ENCODE results near the gene CCM2. TPM values are rescaled to one million over a fixed set of nuclear protein-coding genes. Genes with fewer than 3 reads are reported as not detected.

CCM2 gene
- total RNA-seq, 3 donors from 2014 or later (not counting 1 experiment from before 2014, with no cell fraction given), result 66.2 to 104 (median 97.5) TPM

GRCh38 chr7:44987457-44987856 lies 12.5 kb upstream of the CCM2 start:
- no peak overlapping the region for H3K27ac ChIP-seq (ENCODE audit: low read length)
- no peaks in the 10 kb centered on the region for H3K9me3 Mint-ChIP-seq
- H3K27me3 Mint-ChIP-seq (ENCODE audit: low read depth in 2 of 2), result no peaks in the 10 kb centered on the region
- WGBS (ENCODE audit: insufficient coverage), result 96% methylated on average over 7 of the region's 7 CpGs
- H3K9me3 ChIP-seq (ENCODE audit: control insufficient read depth, insufficient read depth, low read length), result no peaks in the 10 kb centered on the region
- peaks cover 34% of the 10 kb centered on the region for H3K36me3 ChIP-seq (ENCODE audit: control insufficient read depth, insufficient read depth, low read length)
- H3K4me3 ChIP-seq (ENCODE audit: low read length), result no peak overlapping the region
- H3K4me1 ChIP-seq (ENCODE audit: control insufficient read depth, insufficient read depth, low read length), result peaks cover 37% of the 10 kb centered on the region
- no peak for DNase-seq
- H3K36me3 Mint-ChIP-seq, result peaks cover 11% of the 10 kb centered on the region
- H3K27ac Mint-ChIP-seq, result peak overlapping the region; percentile 99 to 100
- no peak for ATAC-seq
- intact Hi-C loops (cut with micrococcal nuclease), result loop anchor here (2.0 kb wide), 2 partner anchors 39 to 123 kb away; partner anchors contain the start of gene TBRG4
- H3K27me3 ChIP-seq (ENCODE audit: control insufficient read depth, insufficient read depth, low read length), result no peaks in the 10 kb centered on the region
- TF ChIP-seq CTCF (IDR thresholded peaks at IDR 0.05), result no peak
- no peak overlapping the region for H3K4me3 Mint-ChIP-seq
- peaks cover 37 to 39% of the 10 kb centered on the region in 2 donors for H3K4me1 Mint-ChIP-seq

DNA sequence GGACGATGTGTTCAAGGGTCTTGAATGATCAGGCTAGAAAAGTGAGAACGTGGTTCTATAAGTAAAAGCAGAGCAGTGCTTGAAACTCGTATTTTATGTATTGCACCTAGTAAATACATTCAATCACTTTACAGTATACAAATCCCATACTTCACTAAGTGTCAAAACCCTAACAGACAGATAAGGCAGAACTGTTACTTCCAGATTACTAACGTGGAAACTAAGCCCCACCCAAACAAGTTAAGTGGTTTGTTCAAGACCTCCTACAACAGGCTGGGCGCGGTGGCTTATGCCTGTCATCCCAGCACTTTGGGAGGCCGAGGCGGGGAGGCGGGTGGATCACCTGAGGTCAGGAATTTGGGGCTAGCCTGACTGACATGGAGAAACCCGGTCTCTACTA lies 12.0 kb upstream of the CCM2 start:
- no peak for DNase-seq
- no peak overlapping the region for H3K4me3 ChIP-seq (ENCODE audit: low read length)
- peak overlapping the region; percentile 99 to 100 for H3K27ac Mint-ChIP-seq
- TF ChIP-seq CTCF (IDR thresholded peaks at IDR 0.05), result no peak
- peaks cover 29% of the 10 kb centered on the region for H3K36me3 ChIP-seq (ENCODE audit: control insufficient read depth, insufficient read depth, low read length)
- no peaks in the 10 kb centered on the region for H3K27me3 ChIP-seq (ENCODE audit: control insufficient read depth, insufficient read depth, low read length)
- peak overlapping the region; percentile 45 for H3K4me3 Mint-ChIP-seq
- no peak for ATAC-seq
- 87% methylated on average over 10 of the region's 10 CpGs for WGBS (ENCODE audit: insufficient coverage)
- intact Hi-C loops (cut with micrococcal nuclease), result loop anchor here (2.0 kb wide), 2 partner anchors 39 to 123 kb away; partner anchors contain the start of gene TBRG4
- peaks cover 11% of the 10 kb centered on the region for H3K36me3 Mint-ChIP-seq
- no peak overlapping the region for H3K27ac ChIP-seq (ENCODE audit: low read length)
- no peaks in the 10 kb centered on the region for H3K9me3 Mint-ChIP-seq
- no peaks in the 10 kb centered on the region for H3K27me3 Mint-ChIP-seq (ENCODE audit: low read depth in 2 of 2)
- H3K9me3 ChIP-seq (ENCODE audit: control insufficient read depth, insufficient read depth, low read length), result no peaks in the 10 kb centered on the region
- H3K4me1 ChIP-seq (ENCODE audit: control insufficient read depth, insufficient read depth, low read length), result peaks cover 37% of the 10 kb centered on the region
- H3K4me1 Mint-ChIP-seq, result peaks cover 37 to 39% of the 10 kb centered on the region in 2 donors

DNA sequence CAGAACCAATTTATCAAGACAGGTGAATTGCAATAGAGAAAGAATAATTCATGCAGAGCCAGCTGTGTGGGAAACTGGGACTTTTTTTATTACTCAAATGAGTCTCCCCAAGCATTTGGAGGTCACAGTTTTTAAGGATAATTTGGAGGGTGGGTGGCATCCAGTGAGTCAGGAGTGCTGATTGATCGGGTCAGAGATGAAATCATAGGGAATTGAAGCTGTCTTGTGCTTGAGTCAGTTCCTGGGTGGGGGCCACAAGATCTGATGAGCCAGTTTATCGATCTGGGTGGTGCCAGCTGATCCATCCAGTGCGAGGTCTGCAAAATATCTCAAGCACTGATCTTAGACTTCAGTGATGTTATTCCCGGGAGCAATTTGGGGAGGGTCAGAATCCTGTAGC lies 11.3 kb upstream of the CCM2 start:
- H3K36me3 Mint-ChIP-seq, result peaks cover 11% of the 10 kb centered on the region
- H3K4me3 Mint-ChIP-seq, result no peak overlapping the region
- Histone ChIP-seq H3K4me1 (ENCODE audit: control insufficient read depth, insufficient read depth, low read length) (peaks cover 37% of the 10 kb centered on the region), H3K36me3 (ENCODE audit: control insufficient read depth, insufficient read depth, low read length) (peaks cover 22% of the 10 kb centered on the region), H3K9me3 (ENCODE audit: control insufficient read depth, insufficient read depth, low read length) (no peaks in the 10 kb centered on the region), H3K4me3 (ENCODE audit: low read length) (no peak overlapping the region), H3K27ac (ENCODE audit: low read length) (no peak overlapping the region), H3K27me3 (ENCODE audit: control insufficient read depth, insufficient read depth, low read length) (no peaks in the 10 kb centered on the region)
- DNase-seq (no peak), ATAC-seq (no peak)
- no peak overlapping the region for H3K27ac Mint-ChIP-seq
- intact Hi-C loops (cut with micrococcal nuclease), result no loop called here
- WGBS (ENCODE audit: insufficient coverage), result 94% methylated on average over 4 of the region's 4 CpGs
- no peak for TF ChIP-seq CTCF (IDR thresholded peaks at IDR 0.05)
- peaks cover 33 to 39% of the 10 kb centered on the region in 2 donors for H3K4me1 Mint-ChIP-seq
- H3K9me3 Mint-ChIP-seq, result no peaks in the 10 kb centered on the region
- no peaks in the 10 kb centered on the region for H3K27me3 Mint-ChIP-seq (ENCODE audit: low read depth in 2 of 2)

DNA sequence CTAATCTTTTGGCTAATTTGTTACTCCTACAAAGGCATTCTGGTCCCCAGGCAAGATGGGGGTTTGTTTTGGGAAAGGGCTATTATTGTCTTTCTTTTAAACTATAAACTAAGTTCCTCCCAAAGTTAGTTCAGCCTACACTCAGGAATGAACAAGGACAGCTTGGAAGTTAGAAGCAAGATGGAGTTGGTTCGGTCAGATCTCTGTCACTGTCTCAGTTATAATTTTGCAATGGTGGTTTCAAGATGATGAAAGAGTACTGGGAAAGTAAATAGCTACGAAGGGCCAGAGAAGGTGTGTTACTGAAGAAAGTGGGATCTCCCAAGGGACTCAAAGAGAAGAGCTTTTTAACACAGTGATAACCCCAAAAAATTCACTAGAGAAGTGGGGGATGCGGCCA lies 10.9 kb upstream of the CCM2 start:
- 96% methylated on average over 3 of the region's 3 CpGs for WGBS (ENCODE audit: insufficient coverage)
- no peak for DNase-seq
- H3K27ac Mint-ChIP-seq, result no peak overlapping the region
- Histone ChIP-seq H3K4me1 (ENCODE audit: control insufficient read depth, insufficient read depth, low read length) (peaks cover 33% of the 10 kb centered on the region), H3K27ac (ENCODE audit: low read length) (no peak overlapping the region), H3K4me3 (ENCODE audit: low read length) (no peak overlapping the region), H3K27me3 (ENCODE audit: control insufficient read depth, insufficient read depth, low read length) (no peaks in the 10 kb centered on the region), H3K36me3 (ENCODE audit: control insufficient read depth, insufficient read depth, low read length) (peaks cover 17% of the 10 kb centered on the region), H3K9me3 (ENCODE audit: control insufficient read depth, insufficient read depth, low read length) (no peaks in the 10 kb centered on the region)
- no peaks in the 10 kb centered on the region for H3K9me3 Mint-ChIP-seq
- no peak overlapping the region for H3K4me3 Mint-ChIP-seq
- no peak for ATAC-seq
- no peak for TF ChIP-seq CTCF (IDR thresholded peaks at IDR 0.05)
- H3K4me1 Mint-ChIP-seq, result peaks cover 29 to 35% of the 10 kb centered on the region in 2 donors
- intact Hi-C loops (cut with micrococcal nuclease), result no loop called here
- H3K36me3 Mint-ChIP-seq, result peaks cover 11% of the 10 kb centered on the region
- no peaks in the 10 kb centered on the region for H3K27me3 Mint-ChIP-seq (ENCODE audit: low read depth in 2 of 2)
